ENCODE results near the gene INSYN1. TPM values are rescaled to one million over a fixed set of nuclear protein-coding genes. Genes with fewer than 3 reads are reported as not detected.

INSYN1 gene
- polyA plus RNA-seq, 4 donors: 14.3 to 28.0 (median 24.7) TPM

DNA sequence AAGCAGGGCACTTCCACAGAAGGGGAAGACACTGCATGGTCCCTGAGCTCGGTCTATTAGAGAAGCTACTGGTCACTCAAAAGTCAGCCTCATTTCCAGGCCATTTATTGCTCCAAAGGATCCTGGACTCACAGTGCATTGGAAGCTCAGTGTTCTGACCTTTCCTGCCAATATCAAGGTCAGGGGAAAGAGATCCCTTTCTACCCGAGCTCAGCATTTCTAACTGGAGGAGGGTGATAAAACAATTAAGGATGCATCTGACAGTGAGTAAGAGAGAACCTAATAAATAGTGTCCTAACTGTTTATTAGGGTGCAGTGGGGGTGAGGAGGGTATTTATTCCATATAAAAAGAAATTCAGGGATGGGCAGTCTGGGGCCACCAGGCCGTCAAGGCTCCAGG lies 26.8 kb upstream of the INSYN1 start:
- DNase-seq (ENCODE audit: low read depth in 4 of 4, low spot score in 2 of 4): no peak

GRCh38 chr15:73777741-73778140 lies 24.6 kb upstream of the INSYN1 start:
- no peak for DNase-seq (ENCODE audit: low read depth in 4 of 4, low spot score in 2 of 4)

- DNase-seq (ENCODE audit: low read depth in 4 of 4, low spot score in 2 of 4): no peak
Observed at GRCh38 chr15:73773428-73773827, 20.3 kb upstream of the INSYN1 start.

DNA sequence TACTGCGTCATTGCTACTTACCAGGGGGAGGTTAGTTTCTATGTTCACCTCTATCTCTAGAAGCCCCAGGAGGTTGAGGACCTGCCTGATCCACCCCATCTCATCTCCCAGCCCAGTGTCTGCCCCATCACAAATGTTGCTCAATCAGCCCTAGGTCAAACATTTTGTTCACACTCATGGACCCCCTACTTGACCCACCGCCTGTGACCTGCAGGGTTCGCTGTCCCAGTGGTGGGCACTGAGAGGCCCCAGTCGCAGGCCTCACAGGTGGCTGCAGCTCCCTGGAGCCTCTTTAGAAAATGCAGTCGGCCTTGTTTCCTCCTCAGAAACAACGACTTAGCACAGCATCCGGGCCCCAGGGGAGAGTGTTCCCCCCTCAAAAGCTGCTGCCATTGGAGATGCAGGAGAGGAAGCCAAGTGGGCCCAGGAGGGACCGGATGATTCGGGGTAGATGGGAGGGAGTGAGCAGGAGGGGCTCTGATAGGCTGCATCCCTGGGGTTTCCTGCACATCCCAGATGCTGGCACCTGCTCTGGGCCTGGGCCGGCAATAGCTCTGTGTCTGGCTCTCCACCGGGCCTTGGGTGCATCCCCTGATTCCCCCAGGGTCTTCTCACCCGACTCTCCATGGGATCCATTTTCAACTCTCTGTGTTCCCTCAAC lies 18.4 kb upstream of the INSYN1 start:
- DNase-seq (ENCODE audit: low read depth in 4 of 4, low spot score in 2 of 4): no peak

GRCh38 chr15:73770050-73770449 lies 16.9 kb upstream of the INSYN1 start:
- no peak for DNase-seq (ENCODE audit: low read depth in 4 of 4, low spot score in 2 of 4)

GRCh38 chr15:73767806-73768501 lies 14.8 kb upstream of the INSYN1 start:
- DNase-seq (ENCODE audit: low read depth in 4 of 4, low spot score in 2 of 4): no peak

- DNase-seq (ENCODE audit: low read depth in 4 of 4, low spot score in 2 of 4): no peak
Observed at GRCh38 chr15:73766598-73766997, 13.4 kb upstream of the INSYN1 start.

GRCh38 chr15:73765778-73766177 lies 12.6 kb upstream of the INSYN1 start:
- no peak for DNase-seq (ENCODE audit: low read depth in 4 of 4, low spot score in 2 of 4)

DNA sequence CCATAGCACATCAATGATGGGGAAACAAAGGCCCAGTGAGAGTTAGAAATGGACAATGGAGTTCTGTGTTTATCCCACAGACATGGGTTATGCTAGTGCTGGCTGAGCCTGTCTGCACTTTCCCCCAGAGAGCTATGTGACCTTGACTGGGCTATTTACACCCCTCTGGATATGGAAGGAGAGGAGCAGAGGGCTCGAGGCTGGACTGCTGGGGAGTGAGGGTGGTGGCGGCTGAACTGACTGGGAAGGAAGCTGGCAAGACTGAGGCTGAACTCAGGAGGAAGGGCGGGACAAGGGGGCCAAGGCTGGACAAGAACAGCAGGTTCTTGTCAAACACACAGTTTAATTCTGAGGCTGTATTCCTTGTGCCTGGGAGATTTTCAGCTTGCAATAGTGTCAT lies 10.8 kb upstream of the INSYN1 start:
- no peak for DNase-seq (ENCODE audit: low read depth in 4 of 4, low spot score in 2 of 4)

DNA sequence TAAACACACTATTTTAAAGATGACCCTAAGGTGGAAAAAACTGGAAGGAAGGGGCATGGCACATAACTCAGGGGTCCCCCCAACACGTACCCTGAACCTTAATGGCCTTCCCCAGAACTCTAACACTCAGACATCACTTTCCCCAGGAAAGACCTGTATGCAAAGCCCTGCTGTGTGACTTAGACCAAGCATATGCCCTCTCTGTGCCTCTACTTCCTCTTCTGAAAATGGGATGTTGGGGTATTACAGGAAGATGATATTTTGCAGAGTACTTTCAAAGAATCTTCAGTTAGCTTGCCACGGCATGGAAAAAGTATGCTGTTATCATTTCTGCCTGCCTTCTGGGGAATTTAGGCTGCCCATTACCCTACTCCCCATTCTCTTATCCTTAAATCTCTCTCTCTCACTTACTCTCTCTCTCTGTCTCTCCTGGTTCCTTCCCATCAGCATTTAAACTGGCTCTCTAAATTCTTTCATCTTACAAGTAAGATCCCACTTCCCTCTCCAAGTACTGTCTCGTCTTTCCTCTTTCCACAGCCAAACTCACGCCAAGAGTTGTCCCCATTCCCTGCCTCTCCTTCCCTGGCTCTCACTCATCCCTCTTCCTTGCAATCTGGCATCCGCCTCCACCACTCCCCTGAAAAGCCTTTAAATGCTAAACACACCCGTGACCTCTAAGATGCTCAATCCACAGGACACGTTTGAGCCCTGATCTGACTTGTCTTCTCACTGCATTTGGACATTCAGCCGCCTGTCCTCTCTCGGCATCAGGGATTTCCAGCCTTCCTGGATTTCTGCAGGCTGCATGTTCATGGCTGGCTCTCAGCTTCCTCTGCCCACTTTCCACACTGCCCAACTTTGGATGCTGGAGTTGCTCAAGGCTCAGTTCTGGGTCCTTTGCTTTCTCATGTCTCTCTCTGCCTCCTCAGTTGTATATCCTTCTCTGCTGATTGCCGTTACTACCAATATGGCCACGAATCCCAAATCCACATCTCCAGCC lies 7.5 kb upstream of the INSYN1 start:
- no peak for DNase-seq (ENCODE audit: low read depth in 4 of 4, low spot score in 2 of 4)

DNA sequence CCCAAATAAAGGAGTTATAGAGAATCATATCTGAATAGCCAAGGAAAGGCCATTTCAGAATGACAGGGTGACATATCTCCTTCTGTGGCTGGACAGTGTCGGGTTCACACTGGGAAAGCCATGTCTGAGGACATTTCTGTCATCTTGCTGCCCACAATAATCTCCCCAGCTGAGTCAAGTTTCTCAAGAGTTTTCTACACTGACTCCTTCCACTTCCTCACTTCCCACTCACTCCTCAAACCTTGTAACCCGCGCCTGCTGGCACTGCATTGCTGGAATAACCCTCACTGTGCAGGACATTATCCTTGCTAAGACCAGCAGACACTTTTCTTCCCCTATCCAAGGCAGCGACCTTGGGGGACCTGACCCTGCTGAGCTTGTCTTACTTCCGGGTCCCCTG lies 5.3 kb upstream of the INSYN1 start:
- DNase-seq (ENCODE audit: low read depth in 4 of 4, low spot score in 2 of 4): no peak

DNA sequence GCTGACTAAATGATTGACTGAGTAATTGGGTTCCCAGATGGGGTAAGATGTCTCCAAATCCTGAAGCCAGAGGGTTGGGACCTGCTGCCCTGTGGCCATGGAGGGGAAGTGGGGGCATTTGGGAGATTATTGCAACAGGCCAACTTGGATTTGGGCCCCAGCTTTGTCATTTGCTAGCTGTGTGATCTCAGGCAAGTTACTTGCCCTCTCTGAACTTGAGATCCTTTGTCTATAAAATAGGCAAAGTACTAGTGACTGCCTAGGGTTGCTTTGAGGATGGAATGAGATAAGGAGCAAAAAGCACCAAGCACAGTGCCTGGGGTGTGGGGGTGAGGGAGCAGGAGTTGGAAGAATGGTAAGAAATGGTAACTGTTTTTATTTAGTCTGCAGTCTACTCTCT lies 4.4 kb upstream of the INSYN1 start:
- DNase-seq (ENCODE audit: low read depth in 4 of 4, low spot score in 2 of 4): no peak

DNA sequence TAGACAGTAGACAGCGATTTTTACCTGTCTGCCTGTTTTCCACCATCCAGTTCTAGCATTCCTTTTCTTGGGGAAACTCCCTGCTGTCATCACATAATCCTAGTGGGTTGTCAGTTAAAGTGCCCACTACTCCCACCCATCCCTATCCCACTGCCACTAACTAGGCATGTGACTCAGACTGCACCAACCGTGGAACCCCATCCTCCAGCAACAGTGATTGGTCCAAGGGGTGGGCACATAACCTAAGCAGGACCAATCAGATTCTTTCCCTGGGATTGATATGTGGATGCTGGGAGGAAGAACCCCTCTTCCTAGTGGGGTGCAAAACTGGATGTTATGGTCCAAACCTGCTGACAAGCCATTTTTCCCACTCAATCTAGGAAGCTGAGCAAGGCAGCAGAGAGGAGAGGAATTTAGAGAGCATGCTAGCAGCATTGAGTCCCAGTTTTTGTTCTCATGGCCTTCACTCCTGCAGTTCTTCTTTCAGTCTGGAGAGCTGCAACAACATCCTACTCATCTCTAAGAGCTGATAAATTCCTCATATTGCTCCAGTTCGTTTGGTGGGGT lies 3.9 kb upstream of the INSYN1 start:
- no peak for DNase-seq (ENCODE audit: low read depth in 4 of 4, low spot score in 2 of 4)

GRCh38 chr15:73756390-73756789 lies 3.2 kb upstream of the INSYN1 start:
- no peak for DNase-seq (ENCODE audit: low read depth in 4 of 4, low spot score in 2 of 4)

DNA sequence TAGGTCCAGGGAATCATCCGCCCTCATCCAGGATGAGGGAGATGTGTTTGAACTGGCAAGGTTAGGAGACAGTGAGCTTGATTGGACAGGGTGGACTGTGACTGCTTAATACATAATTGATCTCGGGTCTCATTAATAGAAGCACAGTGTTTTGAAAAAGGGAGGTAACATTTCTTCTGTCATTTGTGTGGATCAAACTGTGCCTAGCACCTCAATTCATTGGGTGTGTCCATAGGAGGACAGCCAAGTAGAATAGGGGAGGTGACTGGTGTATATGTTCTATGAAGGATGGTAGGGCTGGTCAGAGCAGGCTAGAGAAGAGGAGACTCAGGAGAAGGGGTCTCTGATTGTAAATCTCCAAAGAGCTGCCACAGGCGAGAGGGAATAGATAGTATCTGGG lies 2.8 kb upstream of the INSYN1 start:
- no peak for DNase-seq (ENCODE audit: low read depth in 4 of 4, low spot score in 2 of 4)

GRCh38 chr15:73755481-73755880 lies 2.3 kb upstream of the INSYN1 start:
- DNase-seq (ENCODE audit: low read depth in 4 of 4, low spot score in 2 of 4): no peak

- no peak for DNase-seq (ENCODE audit: low read depth in 4 of 4, low spot score in 2 of 4)
Observed at GRCh38 chr15:73754461-73754860, 1.3 kb upstream of the INSYN1 start.

GRCh38 chr15:73752806-73753193 lies 351 bp downstream of the INSYN1 start:
- no peak for DNase-seq (ENCODE audit: low read depth in 4 of 4, low spot score in 2 of 4)

DNA sequence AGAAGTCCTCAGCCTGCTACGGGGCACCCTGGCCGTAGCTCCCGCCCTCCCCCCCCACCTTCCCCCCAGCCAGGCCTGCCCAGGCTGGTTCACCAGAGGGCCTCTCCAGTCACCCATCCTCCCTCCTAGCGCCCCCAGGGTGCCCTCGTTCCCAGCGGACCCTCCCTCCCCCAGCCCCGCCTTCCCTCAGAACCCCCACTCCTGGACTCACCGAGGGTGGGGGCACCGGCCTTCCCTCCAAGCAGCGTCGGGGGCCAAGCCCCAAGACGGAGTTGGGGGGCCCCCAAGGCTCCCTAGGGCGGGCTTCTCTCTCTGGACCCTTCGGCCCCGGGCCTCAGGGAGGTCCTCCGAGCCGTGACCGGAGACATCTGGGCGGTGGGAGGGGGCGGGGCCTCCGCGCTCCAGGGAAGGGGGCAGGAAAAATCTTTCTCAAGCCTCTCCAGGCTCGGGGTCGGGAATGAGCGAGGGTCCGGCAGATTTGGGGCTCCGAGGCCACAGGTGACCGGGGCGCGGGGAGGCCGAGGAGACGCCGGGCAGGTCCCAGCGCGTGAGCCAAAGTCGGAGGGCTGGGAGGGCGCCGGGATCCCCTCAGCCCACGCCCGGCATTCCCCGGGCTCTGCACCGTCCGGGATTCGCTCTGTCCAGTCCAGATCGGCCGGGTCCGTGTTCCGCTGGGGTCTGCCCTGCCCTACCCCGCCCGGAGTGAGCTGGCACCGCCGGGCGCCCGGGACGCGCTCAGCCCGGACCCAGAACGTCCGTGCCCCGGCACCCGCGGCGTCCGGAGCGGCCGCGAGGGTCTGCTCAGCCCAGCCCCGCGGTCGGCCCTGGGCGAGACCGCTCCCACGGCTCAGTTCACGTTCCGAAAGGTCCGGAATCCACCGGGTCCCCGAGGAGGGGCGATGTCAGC lies 999 bp downstream of the INSYN1 start:
- DNase-seq (ENCODE audit: low read depth in 4 of 4, low spot score in 2 of 4): no peak

GRCh38 chr15:73751511-73751898 lies 1.6 kb downstream of the INSYN1 start:
- no peak for DNase-seq (ENCODE audit: low read depth in 4 of 4, low spot score in 2 of 4)
